Upper lobe of left lung (tissue), 4 donors: ENCODE results near the gene SERPINA5.

Experiments
- CTCF ChIP-seq, 6 experiments: fragments of 450-650 bp in 4 of 6; fragments of 200-600 bp in 2 of 6; sonication (generic) in 2 of 6; IDR thresholded peaks; one replicate each; pipeline ENCODE4 v1.5.1; 2016 to 2019; ENCODE audit warnings: antibody characterized with exemption in 6 of 6
- EP300 ChIP-seq, 4 donors: sonication (generic); formaldehyde crosslinking; IDR thresholded peaks; one replicate each; pipeline ENCODE4 v1.5.1; 2017; ENCODE audit warnings: antibody characterized with exemption in 4 of 4, control low read depth in 2 of 4
- POLR2A ChIP-seq, 4 donors: fragments of 450-650 bp; IDR thresholded peaks; one replicate each; pipeline ENCODE4 v1.5.1; 2016 to 2017; ENCODE audit warnings: antibody characterized with exemption in 4 of 4, mild to moderate bottlenecking in 2 of 4
- POLR2AphosphoS5 ChIP-seq, 2 donors: sonication (generic); formaldehyde crosslinking; IDR thresholded peaks; one replicate each; pipeline ENCODE4 v1.5.1; 2017; ENCODE audit warnings: antibody characterized with exemption in 2 of 2

- no peak for TF ChIP-seq CTCF (IDR thresholded peaks at IDR 0.05)
- no peak for TF ChIP-seq POLR2A (IDR thresholded peaks at IDR 0.05)
- no peak for TF ChIP-seq POLR2AphosphoS5 (IDR thresholded peaks at IDR 0.05)
- no peak for TF ChIP-seq EP300 (IDR thresholded peaks at IDR 0.05)
Observed at GRCh38 chr14:94573475-94574277, 7.5 kb upstream of the SERPINA5 start.
